Measurements from ENCODE around the gene GLI3. TPM values are rescaled to one million over a fixed set of nuclear protein-coding genes. Genes with fewer than 3 reads are reported as not detected.

GLI3 gene
- total RNA-seq, 2 donors from 2014 or later: 3.4 to 6.6 TPM

GRCh38 chr7:42214060-42214679, 22.8 kb downstream of the GLI3 start:
- no peak for TF ChIP-seq CTCF (IDR thresholded peaks at IDR 0.05)

GRCh38 chr7:42213093-42213492, 23.9 kb downstream of the GLI3 start:
- DNase-seq (ENCODE audit: low spot score) (no peak), ATAC-seq (ENCODE audit: insufficient number of reproducible peaks, low FRiP score, low read depth) (no peak)
- Histone ChIP-seq H3K27me3 (replicated peaks; ENCODE audit: insufficient read depth) (no peaks in the 10 kb centered on the region), H3K4me1 (ENCODE audit: control insufficient read depth in 1 of 2, low read depth in 2 of 2) (no peaks in the 10 kb centered on the region), H3K9me3 (no peaks in the 10 kb centered on the region), H3K27ac (no peak overlapping the region), H3K4me3 (no peak overlapping the region), H3K36me3 (peaks cover 3% of the 10 kb centered on the region)
- no peak for TF ChIP-seq CTCF (IDR thresholded peaks at IDR 0.05)

More at GRCh38 chr7:42214060-42214679, 22.8 kb downstream of the GLI3 start:
- Histone ChIP-seq H3K4me1 (ENCODE audit: control insufficient read depth in 1 of 2, low read depth in 2 of 2) (no peaks in the 10 kb centered on the region), H3K4me3 (no peak overlapping the region), H3K9me3 (no peaks in the 10 kb centered on the region), H3K27ac (no peak overlapping the region), H3K27me3 (replicated peaks; ENCODE audit: insufficient read depth) (no peaks in the 10 kb centered on the region), H3K36me3 (peaks cover 3% of the 10 kb centered on the region)
- DNase-seq (ENCODE audit: low spot score) (no peak), ATAC-seq (ENCODE audit: insufficient number of reproducible peaks, low FRiP score, low read depth) (no peak)

GRCh38 chr7:42212541-42213090, 24.4 kb downstream of the GLI3 start:
- no peaks in the 10 kb centered on the region for H3K4me1 ChIP-seq (ENCODE audit: control insufficient read depth in 1 of 2, low read depth in 2 of 2)
- H3K4me3 ChIP-seq: no peak overlapping the region
- H3K27me3 ChIP-seq (replicated peaks; ENCODE audit: insufficient read depth): no peaks in the 10 kb centered on the region
- no peak overlapping the region for H3K27ac ChIP-seq
- H3K36me3 ChIP-seq: peaks cover 3% of the 10 kb centered on the region
- no peak for TF ChIP-seq CTCF (IDR thresholded peaks at IDR 0.05)
- H3K9me3 ChIP-seq: no peaks in the 10 kb centered on the region
- no peak for DNase-seq (ENCODE audit: low spot score)
- no peak for ATAC-seq (ENCODE audit: insufficient number of reproducible peaks, low FRiP score, low read depth)

- Histone ChIP-seq H3K27me3 (replicated peaks; ENCODE audit: insufficient read depth) (no peaks in the 10 kb centered on the region), H3K36me3 (peaks cover 3% of the 10 kb centered on the region), H3K27ac (no peak overlapping the region), H3K9me3 (no peaks in the 10 kb centered on the region), H3K4me1 (ENCODE audit: control insufficient read depth in 1 of 2, low read depth in 2 of 2) (no peaks in the 10 kb centered on the region), H3K4me3 (no peak overlapping the region)
- no peak for TF ChIP-seq CTCF (IDR thresholded peaks at IDR 0.05)
- ATAC-seq (ENCODE audit: insufficient number of reproducible peaks, low FRiP score, low read depth) (no peak), DNase-seq (ENCODE audit: low spot score) (no peak)
These were observed 25.1 kb downstream of the GLI3 start for GRCh38 chr7:42211938-42212337.

GRCh38 chr7:42210779-42211178, 26.2 kb downstream of the GLI3 start:
- H3K4me3 ChIP-seq: no peak overlapping the region
- no peak overlapping the region for H3K27ac ChIP-seq
- H3K4me1 ChIP-seq (ENCODE audit: control insufficient read depth in 1 of 2, low read depth in 2 of 2): no peaks in the 10 kb centered on the region
- DNase-seq (ENCODE audit: low spot score): no peak
- peaks cover 3% of the 10 kb centered on the region for H3K36me3 ChIP-seq
- no peak for ATAC-seq (ENCODE audit: insufficient number of reproducible peaks, low FRiP score, low read depth)
- TF ChIP-seq CTCF (IDR thresholded peaks at IDR 0.05): no peak
- H3K27me3 ChIP-seq (replicated peaks; ENCODE audit: insufficient read depth): no peaks in the 10 kb centered on the region
- no peaks in the 10 kb centered on the region for H3K9me3 ChIP-seq

Data from thoracic aorta (tissue), 2 donors.